K562 (cell line): ENCODE measurements around the gene IRS2. TPM values are rescaled to one million over a fixed set of nuclear protein-coding genes. Genes with fewer than 3 reads are reported as not detected.

ENCODE experiments used
- BHLHE40 ChIP-seq: IDR thresholded peaks from 2 replicates; pipeline ENCODE4 v1.6.1; 2011; ENCODE audit warnings: low read length, improper control_type of control experiment
- CTCFL ChIP-seq: IDR thresholded peaks from 2 replicates; pipeline ENCODE4 v1.6.1; 2011; ENCODE audit warnings: borderline replicate concordance, low read depth, mild to moderate bottlenecking, moderate library complexity, low read length; ENCODE audit not compliant: insufficient read depth, poor library complexity, severe bottlenecking
- CXXC5 ChIP-seq: fragments of 250-450 bp; sonication (Bioruptor Pico); IDR thresholded peaks from 2 replicates; pipeline ENCODE4 v1.8.0; 2022; ENCODE audit warnings: inconsistent platforms, mild to moderate bottlenecking, moderate library complexity
- FOS ChIP-seq: IDR thresholded peaks from 3 replicates; pipeline ENCODE4 v1.6.1; 2011; ENCODE audit not compliant: insufficient read length; ENCODE audit errors: extremely low read depth
- FOXA1 ChIP-seq: fragments of 450-650 bp; IDR thresholded peaks from 2 replicates; pipeline ENCODE4 v1.6.1; 2016; ENCODE audit warnings: mild to moderate bottlenecking, borderline replicate concordance
- MAZ ChIP-seq, 2 experiments: fragments of 450-650 bp in 1 of 2; sonication (generic) in 1 of 2; formaldehyde crosslinking; IDR thresholded peaks in 1 of 2; conservative IDR thresholded peaks in 1 of 2; 2 replicates each; pipeline versions ENCODE4 v1.4.0 to v1.5.0; 2020; ENCODE audit warnings: mild to moderate bottlenecking in 1 of 2, missing genetic modification reagents in 1 of 2
- MBD2 ChIP-seq: sonication (generic); IDR thresholded peaks from 2 replicates; pipeline ENCODE4 v1.6.1; 2016; ENCODE audit warnings: low read depth, borderline replicate concordance
- MEIS2 ChIP-seq: fragments of 450-650 bp; IDR thresholded peaks from 2 replicates; pipeline ENCODE4 v1.6.1; 2014; ENCODE audit warnings: mild to moderate bottlenecking; ENCODE audit not compliant: partially characterized antibody
- MLX ChIP-seq, 2 experiments: fragments of 450-650 bp in 1 of 2; sonication (generic) in 1 of 2; formaldehyde crosslinking; conservative IDR thresholded peaks; 2 replicates each; pipeline versions ENCODE4 v1.4.0 to v1.8.1; 2020 to 2022; ENCODE audit warnings: mild to moderate bottlenecking in 1 of 2, missing genetic modification reagents in 1 of 2
- NCOR1 ChIP-seq: fragments of 450-650 bp; IDR thresholded peaks from 2 replicates; pipeline ENCODE4 v1.6.1; 2016; ENCODE audit warnings: mild to moderate bottlenecking, moderate library complexity
- PHB2 ChIP-seq: fragments of 450-650 bp; IDR thresholded peaks from 2 replicates; pipeline ENCODE4 v1.6.1; 2017; ENCODE audit warnings: low read depth
- PKNOX1 ChIP-seq: fragments of 450-650 bp; IDR thresholded peaks from 2 replicates; pipeline ENCODE4 v1.6.1; 2016
- RFX5 ChIP-seq: IDR thresholded peaks from 2 replicates; pipeline ENCODE4 v1.6.1; 2011; ENCODE audit warnings: low read depth, mild to moderate bottlenecking, improper control_type of control experiment, low read length
- ZBTB7A ChIP-seq: IDR thresholded peaks from 2 replicates; pipeline ENCODE4 v1.6.1; 2011; ENCODE audit warnings: low read depth, mild to moderate bottlenecking, low read length, moderate library complexity, borderline replicate concordance; ENCODE audit not compliant: control insufficient read depth
- ZNF134 ChIP-seq: fragments of 250-450 bp; sonication (Bioruptor Pico); conservative IDR thresholded peaks from 2 replicates; pipeline ENCODE4 v1.4.0; 2020
- polyA plus RNA-seq, 8 experiments: library from polyadenylated mRNA; depleted of rRNA in 4 of 8; stranded (reverse) in 5 of 8; unstranded in 3 of 8; fragments of >200 nt; fragmentation: Nextera tagmentation in 2 of 8; fragmentation: Illumina TruSeq in 1 of 8; extraction: Ambion mirVana in 2 of 8; extraction: Trizol in 1 of 8; gene quantifications; 2 replicates each; pipeline versions ENCODE4 v1.2.1 to v1.2.3, GENCODE V29; 2011 to 2014; ENCODE audit warnings: inconsistent platforms in 1 of 8, missing spikeins in 1 of 8
- total RNA-seq, 7 experiments: library from RNA; depleted of rRNA in 6 of 7; stranded (reverse); fragments of >200 nt in 6 of 7; fragmentation: Illumina TruSeq in 2 of 7; extraction: Trizol in 2 of 7; gene quantifications; 2 replicates each; pipeline versions ENCODE4 v1.2.1 to v1.2.3, GENCODE V29; 2011 to 2021; ENCODE audit warnings: low replicate concordance in 1 of 7
- TF ChIP-seq, protein P1 (sequence below): fragments of 200-800 bp; sonication (Bioruptor generic); IDR thresholded peaks from 2 replicates; pipeline ENCODE4 v1.6.1; 2017; ENCODE audit warnings: missing genetic modification characterization, missing compliant biosample characterization
- TF ChIP-seq, protein P2 (sequence below): fragments of 150-350 bp; conservative IDR thresholded peaks from 2 replicates; pipeline ENCODE4 v1.6.1; 2014; ENCODE audit warnings: low read length

Gene IRS2
- total and polyA plus RNA-seq, 9 of the 15 experiments (the other 6 are each of a cell fraction or from before 2014, with no cell fraction given), result 0.36 to 4.6 (median 0.63) TPM

DNA sequence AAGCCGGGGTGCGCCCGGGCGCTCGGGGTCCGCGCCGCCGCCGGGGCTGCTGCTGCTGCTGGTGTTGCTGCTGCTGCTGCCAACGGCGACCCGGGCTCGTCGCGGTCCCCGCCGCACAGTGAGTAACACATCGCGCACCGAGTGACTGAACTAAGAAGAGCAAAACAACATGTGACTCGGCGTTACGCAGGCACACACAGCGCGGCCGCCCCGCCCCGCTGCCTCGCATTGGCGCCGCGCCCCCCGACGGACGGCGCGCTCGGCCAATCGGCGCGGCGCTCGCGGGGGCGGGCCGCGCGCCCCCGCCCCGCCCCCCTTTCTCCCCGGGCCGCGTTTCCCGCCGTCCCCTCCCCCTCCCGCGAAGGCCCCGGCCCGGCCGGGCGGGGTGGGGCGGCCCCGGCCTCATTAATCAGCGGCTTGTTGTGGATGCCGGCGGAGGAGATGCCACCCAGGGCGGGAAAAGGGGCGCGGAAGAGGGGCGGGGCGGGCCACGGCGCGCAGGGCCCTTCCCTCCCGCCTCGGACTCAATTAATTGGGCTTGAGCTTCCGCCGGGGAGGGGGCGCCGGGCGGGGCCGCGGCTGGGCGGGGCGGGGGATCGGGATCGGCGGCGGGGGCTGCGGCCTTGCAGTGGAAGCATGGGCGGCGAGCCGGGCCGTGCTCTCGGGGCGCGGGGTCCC, at the start of gene IRS2 (continued):
- peak; percentile 56 to 59 for TF ChIP-seq MAZ (CRISPR knock-in tag; conservative IDR thresholded peaks at IDR 0.05 in 1 of 2, IDR thresholded peaks at IDR 0.05 in 1 of 2)
- TF ChIP-seq FOXA1, result no peak
- no peak for TF ChIP-seq CTCFL
- peak; percentile 57; the same call in 1 of the 2 replicates for TF ChIP-seq MBD2
- TF ChIP-seq RFX5, result no peak
- peak; percentile 87 for TF ChIP-seq PKNOX1
- TF ChIP-seq FOS, result peak; percentile 31
- TF ChIP-seq MEIS2, result peak; percentile 85
- TF ChIP-seq ZBTB7A, result peak; percentile 58; the same call in 1 of the 2 replicates
- TF ChIP-seq, protein P1, sequence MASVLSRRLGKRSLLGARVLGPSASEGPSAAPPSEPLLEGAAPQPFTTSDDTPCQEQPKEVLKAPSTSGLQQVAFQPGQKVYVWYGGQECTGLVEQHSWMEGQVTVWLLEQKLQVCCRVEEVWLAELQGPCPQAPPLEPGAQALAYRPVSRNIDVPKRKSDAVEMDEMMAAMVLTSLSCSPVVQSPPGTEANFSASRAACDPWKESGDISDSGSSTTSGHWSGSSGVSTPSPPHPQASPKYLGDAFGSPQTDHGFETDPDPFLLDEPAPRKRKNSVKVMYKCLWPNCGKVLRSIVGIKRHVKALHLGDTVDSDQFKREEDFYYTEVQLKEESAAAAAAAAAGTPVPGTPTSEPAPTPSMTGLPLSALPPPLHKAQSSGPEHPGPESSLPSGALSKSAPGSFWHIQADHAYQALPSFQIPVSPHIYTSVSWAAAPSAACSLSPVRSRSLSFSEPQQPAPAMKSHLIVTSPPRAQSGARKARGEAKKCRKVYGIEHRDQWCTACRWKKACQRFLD (CRISPR knock-in tag), result peak; percentile 29; the same call in 1 of the 2 replicates
- TF ChIP-seq CXXC5 (CRISPR knock-in tag), result peak; percentile 79
- TF ChIP-seq NCOR1, result 0 out of 2 replicates have a peak, but pooled peaks have one; percentile 13
- no peak for TF ChIP-seq MLX (CRISPR knock-in tag; conservative IDR thresholded peaks at IDR 0.05)
- TF ChIP-seq PHB2, result no peak
- no peak for TF ChIP-seq ZNF134 (CRISPR knock-in tag)
- TF ChIP-seq, protein P2, sequence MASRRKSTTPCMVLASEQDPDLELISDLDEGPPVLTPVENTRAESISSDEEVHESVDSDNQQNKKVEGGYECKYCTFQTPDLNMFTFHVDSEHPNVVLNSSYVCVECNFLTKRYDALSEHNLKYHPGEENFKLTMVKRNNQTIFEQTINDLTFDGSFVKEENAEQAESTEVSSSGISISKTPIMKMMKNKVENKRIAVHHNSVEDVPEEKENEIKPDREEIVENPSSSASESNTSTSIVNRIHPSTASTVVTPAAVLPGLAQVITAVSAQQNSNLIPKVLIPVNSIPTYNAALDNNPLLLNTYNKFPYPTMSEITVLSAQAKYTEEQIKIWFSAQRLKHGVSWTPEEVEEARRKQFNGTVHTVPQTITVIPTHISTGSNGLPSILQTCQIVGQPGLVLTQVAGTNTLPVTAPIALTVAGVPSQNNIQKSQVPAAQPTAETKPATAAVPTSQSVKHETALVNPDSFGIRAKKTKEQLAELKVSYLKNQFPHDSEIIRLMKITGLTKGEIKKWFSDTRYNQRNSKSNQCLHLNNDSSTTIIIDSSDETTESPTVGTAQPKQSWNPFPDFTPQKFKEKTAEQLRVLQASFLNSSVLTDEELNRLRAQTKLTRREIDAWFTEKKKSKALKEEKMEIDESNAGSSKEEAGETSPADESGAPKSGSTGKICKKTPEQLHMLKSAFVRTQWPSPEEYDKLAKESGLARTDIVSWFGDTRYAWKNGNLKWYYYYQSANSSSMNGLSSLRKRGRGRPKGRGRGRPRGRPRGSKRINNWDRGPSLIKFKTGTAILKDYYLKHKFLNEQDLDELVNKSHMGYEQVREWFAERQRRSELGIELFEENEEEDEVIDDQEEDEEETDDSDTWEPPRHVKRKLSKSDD, result no peak
- peak; percentile 68 for TF ChIP-seq BHLHE40
